Transverse colon (tissue), 4 donors: Measurements from ENCODE around the gene GRK4.

Source experiments
- CTCF ChIP-seq, 5 experiments: fragments of 200-600 bp in 3 of 5; fragments of 450-650 bp in 2 of 5; sonication (generic) in 3 of 5; IDR thresholded peaks; 1 replicate in 2 of 5; 2 replicates in 3 of 5; pipeline ENCODE4 v1.5.1; 2016 to 2017; ENCODE audit warnings: antibody characterized with exemption in 5 of 5, inconsistent platforms in 3 of 5, mild to moderate bottlenecking in 2 of 5, moderate library complexity in 1 of 5
- POLR2A ChIP-seq: fragments of 450-650 bp; IDR thresholded peaks from one replicate; pipeline ENCODE4 v1.6.1; 2016; ENCODE audit warnings: antibody characterized with exemption, mild to moderate bottlenecking, moderate library complexity
- POLR2AphosphoS5 ChIP-seq, 3 donors: sonication (generic); formaldehyde crosslinking; IDR thresholded peaks; one replicate each; pipeline ENCODE4 v1.6.1; 2016; ENCODE audit warnings: antibody characterized with exemption in 3 of 3

- no peak for TF ChIP-seq POLR2AphosphoS5 (IDR thresholded peaks at IDR 0.05)
- no peak for TF ChIP-seq CTCF (IDR thresholded peaks at IDR 0.05)
- TF ChIP-seq POLR2A: no peak
Observed at GRCh38 chr4:3021627-3022026, 58.3 kb downstream of the GRK4 start.
